Gastrocnemius medialis (tissue), 4 donors: ENCODE results near the gene SULT2B1.

ENCODE experiments used
- POLR2A ChIP-seq, 2 donors: fragments of 450-650 bp; IDR thresholded peaks; one replicate each; pipeline ENCODE4 v1.6.1; 2017; ENCODE audit warnings: antibody characterized with exemption in 2 of 2, mild to moderate bottlenecking in 2 of 2, moderate library complexity in 2 of 2
- TF ChIP-seq, protein P1 (sequence below), 5 experiments: fragments of 450-650 bp in 3 of 5; fragments of 200-600 bp in 2 of 5; sonication (generic) in 2 of 5; IDR thresholded peaks in 4 of 5; conservative IDR thresholded peaks in 1 of 5; 1 replicate in 4 of 5; 2 replicates in 1 of 5; pipeline ENCODE4 v1.5.1; 2016 to 2019; ENCODE audit warnings: antibody characterized with exemption in 5 of 5, mild to moderate bottlenecking in 3 of 5, moderate library complexity in 3 of 5

DNA sequence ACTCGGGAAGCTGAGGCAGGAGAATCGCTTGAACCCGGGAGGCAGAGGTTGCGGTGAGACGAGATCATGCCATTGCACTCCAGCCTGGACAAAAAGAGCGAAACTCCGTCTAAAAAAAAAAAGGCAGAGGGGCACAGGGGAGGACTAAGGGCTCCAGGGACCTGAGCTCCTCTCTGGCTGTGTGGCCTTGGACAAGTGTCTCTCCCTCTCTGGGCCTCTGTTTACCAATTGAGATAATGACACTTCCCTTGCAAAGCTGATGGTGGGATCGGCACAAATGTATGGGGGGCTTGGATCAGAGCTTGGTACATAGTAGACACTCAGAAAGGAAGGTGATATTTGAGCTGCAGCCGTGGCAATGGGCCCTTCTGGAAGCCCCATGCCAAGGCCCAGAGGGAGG, 43.2 kb downstream of the SULT2B1 start:
- no peak for TF ChIP-seq POLR2A (IDR thresholded peaks at IDR 0.05)
- TF ChIP-seq, protein P1, sequence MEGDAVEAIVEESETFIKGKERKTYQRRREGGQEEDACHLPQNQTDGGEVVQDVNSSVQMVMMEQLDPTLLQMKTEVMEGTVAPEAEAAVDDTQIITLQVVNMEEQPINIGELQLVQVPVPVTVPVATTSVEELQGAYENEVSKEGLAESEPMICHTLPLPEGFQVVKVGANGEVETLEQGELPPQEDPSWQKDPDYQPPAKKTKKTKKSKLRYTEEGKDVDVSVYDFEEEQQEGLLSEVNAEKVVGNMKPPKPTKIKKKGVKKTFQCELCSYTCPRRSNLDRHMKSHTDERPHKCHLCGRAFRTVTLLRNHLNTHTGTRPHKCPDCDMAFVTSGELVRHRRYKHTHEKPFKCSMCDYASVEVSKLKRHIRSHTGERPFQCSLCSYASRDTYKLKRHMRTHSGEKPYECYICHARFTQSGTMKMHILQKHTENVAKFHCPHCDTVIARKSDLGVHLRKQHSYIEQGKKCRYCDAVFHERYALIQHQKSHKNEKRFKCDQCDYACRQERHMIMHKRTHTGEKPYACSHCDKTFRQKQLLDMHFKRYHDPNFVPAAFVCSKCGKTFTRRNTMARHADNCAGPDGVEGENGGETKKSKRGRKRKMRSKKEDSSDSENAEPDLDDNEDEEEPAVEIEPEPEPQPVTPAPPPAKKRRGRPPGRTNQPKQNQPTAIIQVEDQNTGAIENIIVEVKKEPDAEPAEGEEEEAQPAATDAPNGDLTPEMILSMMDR (IDR thresholded peaks at IDR 0.05 in 4 of 5, conservative IDR thresholded peaks at IDR 0.05 in 1 of 5): no peak
